A549 (cell line): ENCODE results near the gene KRTAP22-1.

Experiments
- EP300 ChIP-seq, 2 experiments: fragments of >200 bp; sonication (Bioruptor Twin); formaldehyde crosslinking; IDR thresholded peaks; 2 replicates in 1 of 2; 3 replicates in 1 of 2; pipeline ENCODE4 v1.6.1; 2016 to 2017
- ESRRA ChIP-seq: fragments of 150-350 bp; IDR thresholded peaks from 2 replicates; pipeline ENCODE4 v1.6.1; 2014; ENCODE audit warnings: mild to moderate bottlenecking, low read length, borderline replicate concordance
- MAZ ChIP-seq: fragments of 150-350 bp; IDR thresholded peaks from 2 replicates; pipeline ENCODE4 v1.6.1; 2014; ENCODE audit warnings: antibody characterized with exemption, low read depth, low read length, borderline replicate concordance
- MYC ChIP-seq: IDR thresholded peaks from 2 replicates; pipeline ENCODE4 v1.6.1; 2012; ENCODE audit warnings: mild to moderate bottlenecking, inconsistent platforms, low read length, improper control_type of control experiment, borderline replicate concordance
- POLR2A ChIP-seq: IDR thresholded peaks from 2 replicates; pipeline ENCODE4 v1.6.1; 2012; ENCODE audit warnings: mild to moderate bottlenecking, low read length
- TF ChIP-seq, protein P1 (sequence below): fragments of >200 bp; sonication (Bioruptor Twin); formaldehyde crosslinking; IDR thresholded peaks from 3 replicates; pipeline ENCODE4 v1.5.1; 2016
- TF ChIP-seq, protein P2 (sequence below): fragments of 200-600 bp; sonication (generic); IDR thresholded peaks from 2 replicates; pipeline ENCODE4 v1.6.1; 2016; ENCODE audit warnings: antibody characterized with exemption, mild to moderate bottlenecking, moderate library complexity
- TF ChIP-seq, protein P3 (sequence below): IDR thresholded peaks from 2 replicates; pipeline ENCODE4 v1.6.1; 2012

DNA sequence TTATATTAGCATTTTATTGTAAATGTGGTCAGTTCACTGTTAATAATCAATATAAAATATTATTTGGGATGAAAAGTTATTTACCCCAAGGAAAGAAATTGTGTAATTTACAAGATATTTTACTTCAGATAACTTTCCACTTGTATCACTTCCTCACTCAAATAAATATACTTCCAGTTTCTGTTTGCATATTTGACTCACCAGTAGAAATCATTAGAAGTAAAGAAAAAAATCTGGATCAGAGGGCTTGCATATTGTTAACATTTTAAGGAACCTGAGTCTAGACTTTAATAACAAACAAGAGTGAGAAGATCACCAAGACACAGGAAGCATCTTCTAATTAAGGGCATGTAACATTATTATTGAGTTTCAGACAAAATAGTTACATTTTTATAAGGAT, 19.2 kb downstream of the KRTAP22-1 start:
- TF ChIP-seq, protein P1, sequence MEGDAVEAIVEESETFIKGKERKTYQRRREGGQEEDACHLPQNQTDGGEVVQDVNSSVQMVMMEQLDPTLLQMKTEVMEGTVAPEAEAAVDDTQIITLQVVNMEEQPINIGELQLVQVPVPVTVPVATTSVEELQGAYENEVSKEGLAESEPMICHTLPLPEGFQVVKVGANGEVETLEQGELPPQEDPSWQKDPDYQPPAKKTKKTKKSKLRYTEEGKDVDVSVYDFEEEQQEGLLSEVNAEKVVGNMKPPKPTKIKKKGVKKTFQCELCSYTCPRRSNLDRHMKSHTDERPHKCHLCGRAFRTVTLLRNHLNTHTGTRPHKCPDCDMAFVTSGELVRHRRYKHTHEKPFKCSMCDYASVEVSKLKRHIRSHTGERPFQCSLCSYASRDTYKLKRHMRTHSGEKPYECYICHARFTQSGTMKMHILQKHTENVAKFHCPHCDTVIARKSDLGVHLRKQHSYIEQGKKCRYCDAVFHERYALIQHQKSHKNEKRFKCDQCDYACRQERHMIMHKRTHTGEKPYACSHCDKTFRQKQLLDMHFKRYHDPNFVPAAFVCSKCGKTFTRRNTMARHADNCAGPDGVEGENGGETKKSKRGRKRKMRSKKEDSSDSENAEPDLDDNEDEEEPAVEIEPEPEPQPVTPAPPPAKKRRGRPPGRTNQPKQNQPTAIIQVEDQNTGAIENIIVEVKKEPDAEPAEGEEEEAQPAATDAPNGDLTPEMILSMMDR = no peak
- TF ChIP-seq, protein P2, sequence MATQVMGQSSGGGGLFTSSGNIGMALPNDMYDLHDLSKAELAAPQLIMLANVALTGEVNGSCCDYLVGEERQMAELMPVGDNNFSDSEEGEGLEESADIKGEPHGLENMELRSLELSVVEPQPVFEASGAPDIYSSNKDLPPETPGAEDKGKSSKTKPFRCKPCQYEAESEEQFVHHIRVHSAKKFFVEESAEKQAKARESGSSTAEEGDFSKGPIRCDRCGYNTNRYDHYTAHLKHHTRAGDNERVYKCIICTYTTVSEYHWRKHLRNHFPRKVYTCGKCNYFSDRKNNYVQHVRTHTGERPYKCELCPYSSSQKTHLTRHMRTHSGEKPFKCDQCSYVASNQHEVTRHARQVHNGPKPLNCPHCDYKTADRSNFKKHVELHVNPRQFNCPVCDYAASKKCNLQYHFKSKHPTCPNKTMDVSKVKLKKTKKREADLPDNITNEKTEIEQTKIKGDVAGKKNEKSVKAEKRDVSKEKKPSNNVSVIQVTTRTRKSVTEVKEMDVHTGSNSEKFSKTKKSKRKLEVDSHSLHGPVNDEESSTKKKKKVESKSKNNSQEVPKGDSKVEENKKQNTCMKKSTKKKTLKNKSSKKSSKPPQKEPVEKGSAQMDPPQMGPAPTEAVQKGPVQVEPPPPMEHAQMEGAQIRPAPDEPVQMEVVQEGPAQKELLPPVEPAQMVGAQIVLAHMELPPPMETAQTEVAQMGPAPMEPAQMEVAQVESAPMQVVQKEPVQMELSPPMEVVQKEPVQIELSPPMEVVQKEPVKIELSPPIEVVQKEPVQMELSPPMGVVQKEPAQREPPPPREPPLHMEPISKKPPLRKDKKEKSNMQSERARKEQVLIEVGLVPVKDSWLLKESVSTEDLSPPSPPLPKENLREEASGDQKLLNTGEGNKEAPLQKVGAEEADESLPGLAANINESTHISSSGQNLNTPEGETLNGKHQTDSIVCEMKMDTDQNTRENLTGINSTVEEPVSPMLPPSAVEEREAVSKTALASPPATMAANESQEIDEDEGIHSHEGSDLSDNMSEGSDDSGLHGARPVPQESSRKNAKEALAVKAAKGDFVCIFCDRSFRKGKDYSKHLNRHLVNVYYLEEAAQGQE = no peak
- TF ChIP-seq, protein P3, sequence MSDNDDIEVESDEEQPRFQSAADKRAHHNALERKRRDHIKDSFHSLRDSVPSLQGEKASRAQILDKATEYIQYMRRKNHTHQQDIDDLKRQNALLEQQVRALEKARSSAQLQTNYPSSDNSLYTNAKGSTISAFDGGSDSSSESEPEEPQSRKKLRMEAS = no peak
- TF ChIP-seq POLR2A (no peak), MYC (no peak), ESRRA (no peak), EP300 (IDR thresholded peaks at IDR 0.05) (no peak), MAZ (no peak)
